Ascending aorta (tissue), 2 donors: ENCODE results near the gene SACM1L. TPM values are rescaled to one million over a fixed set of nuclear protein-coding genes. Genes with fewer than 3 reads are reported as not detected.

Experiments
- DNase-seq, 2 donors: peaks; one replicate each; pipeline ENCODE4 v3.0.0-alpha.2; 2019; ENCODE audit warnings: low spot score in 2 of 2
- H3K27ac ChIP-seq, 2 donors: fragments of 200-600 bp; sonication (generic); one replicate each; pipeline ENCODE4 v1.5.1; 2016 to 2017; ENCODE audit warnings: mild to moderate bottlenecking in 1 of 2
- H3K27me3 ChIP-seq: fragments of 200-600 bp; sonication (generic); one replicate; pipeline ENCODE4 v1.5.1; 2017
- H3K36me3 ChIP-seq, 2 donors: fragments of 200-600 bp; sonication (generic); one replicate each; pipeline ENCODE4 v1.5.1; 2016
- H3K4me1 ChIP-seq, 2 donors: fragments of 200-600 bp; sonication (generic); one replicate each; pipeline ENCODE4 v1.5.1; 2016 to 2017; ENCODE audit warnings: mild to moderate bottlenecking in 1 of 2
- H3K4me3 ChIP-seq, 2 donors: fragments of 200-600 bp; sonication (generic); one replicate each; pipeline ENCODE4 v1.5.1; 2016 to 2017; ENCODE audit warnings: mild to moderate bottlenecking in 1 of 2
- H3K9me3 ChIP-seq, 2 donors: fragments of 200-600 bp; sonication (generic); one replicate each; pipeline ENCODE4 v1.5.1; 2016
- intact Hi-C: fragments of 100-400 bp; cut with DNase I; formaldehyde crosslinking; loops from one replicate; pipeline ENCODE4 v1.15.1; 2023
- total RNA-seq: library from RNA; depleted of rRNA; stranded (reverse); fragments of >200 nt; gene quantifications from one replicate; pipeline ENCODE4 v1.1.0, GENCODE V29; 2016
- TF ChIP-seq, protein P1 (sequence below), 3 experiments: fragments of 200-600 bp in 2 of 3; fragments of 450-650 bp in 1 of 3; sonication (generic) in 2 of 3; IDR thresholded peaks; one replicate each; pipeline ENCODE4 v1.5.1; 2016 to 2019; ENCODE audit warnings: antibody characterized with exemption in 3 of 3, mild to moderate bottlenecking in 1 of 3, moderate library complexity in 1 of 3

The SACM1L gene
- total RNA-seq, 1 donor from 2014 or later = 7.2 TPM

DNA sequence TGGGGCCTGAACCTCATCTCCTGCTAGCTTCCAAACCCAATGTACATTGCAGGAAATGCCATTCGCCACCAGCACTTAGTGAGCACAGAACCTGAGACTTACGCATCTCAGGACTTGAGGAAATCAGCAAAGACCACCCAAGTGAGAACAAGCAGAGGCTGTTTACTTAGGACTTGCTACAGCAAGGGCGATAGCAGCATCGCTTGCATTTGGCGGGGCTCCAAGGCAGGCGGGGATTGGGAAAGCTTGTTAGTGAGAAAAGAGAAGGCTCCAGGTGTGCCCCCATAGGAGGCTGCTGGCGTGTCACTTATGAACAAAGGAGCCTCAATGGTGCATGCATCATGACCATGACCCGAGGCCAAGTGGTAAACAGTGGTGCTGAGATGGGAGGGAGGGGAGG lies 87.4 kb downstream of the SACM1L start:
- Histone ChIP-seq H3K27ac (no peak overlapping the region), H3K27me3 (no peaks in the 10 kb centered on the region), H3K4me1 (no peaks in the 10 kb centered on the region), H3K9me3 (no peaks in the 10 kb centered on the region), H3K36me3 (no peaks in the 10 kb centered on the region), H3K4me3 (no peak overlapping the region)
- peak in 1 of 2 donors; percentile 33 for DNase-seq
- TF ChIP-seq, protein P1, sequence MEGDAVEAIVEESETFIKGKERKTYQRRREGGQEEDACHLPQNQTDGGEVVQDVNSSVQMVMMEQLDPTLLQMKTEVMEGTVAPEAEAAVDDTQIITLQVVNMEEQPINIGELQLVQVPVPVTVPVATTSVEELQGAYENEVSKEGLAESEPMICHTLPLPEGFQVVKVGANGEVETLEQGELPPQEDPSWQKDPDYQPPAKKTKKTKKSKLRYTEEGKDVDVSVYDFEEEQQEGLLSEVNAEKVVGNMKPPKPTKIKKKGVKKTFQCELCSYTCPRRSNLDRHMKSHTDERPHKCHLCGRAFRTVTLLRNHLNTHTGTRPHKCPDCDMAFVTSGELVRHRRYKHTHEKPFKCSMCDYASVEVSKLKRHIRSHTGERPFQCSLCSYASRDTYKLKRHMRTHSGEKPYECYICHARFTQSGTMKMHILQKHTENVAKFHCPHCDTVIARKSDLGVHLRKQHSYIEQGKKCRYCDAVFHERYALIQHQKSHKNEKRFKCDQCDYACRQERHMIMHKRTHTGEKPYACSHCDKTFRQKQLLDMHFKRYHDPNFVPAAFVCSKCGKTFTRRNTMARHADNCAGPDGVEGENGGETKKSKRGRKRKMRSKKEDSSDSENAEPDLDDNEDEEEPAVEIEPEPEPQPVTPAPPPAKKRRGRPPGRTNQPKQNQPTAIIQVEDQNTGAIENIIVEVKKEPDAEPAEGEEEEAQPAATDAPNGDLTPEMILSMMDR (IDR thresholded peaks at IDR 0.05) = no peak
- intact Hi-C loops = no loop called here

DNA sequence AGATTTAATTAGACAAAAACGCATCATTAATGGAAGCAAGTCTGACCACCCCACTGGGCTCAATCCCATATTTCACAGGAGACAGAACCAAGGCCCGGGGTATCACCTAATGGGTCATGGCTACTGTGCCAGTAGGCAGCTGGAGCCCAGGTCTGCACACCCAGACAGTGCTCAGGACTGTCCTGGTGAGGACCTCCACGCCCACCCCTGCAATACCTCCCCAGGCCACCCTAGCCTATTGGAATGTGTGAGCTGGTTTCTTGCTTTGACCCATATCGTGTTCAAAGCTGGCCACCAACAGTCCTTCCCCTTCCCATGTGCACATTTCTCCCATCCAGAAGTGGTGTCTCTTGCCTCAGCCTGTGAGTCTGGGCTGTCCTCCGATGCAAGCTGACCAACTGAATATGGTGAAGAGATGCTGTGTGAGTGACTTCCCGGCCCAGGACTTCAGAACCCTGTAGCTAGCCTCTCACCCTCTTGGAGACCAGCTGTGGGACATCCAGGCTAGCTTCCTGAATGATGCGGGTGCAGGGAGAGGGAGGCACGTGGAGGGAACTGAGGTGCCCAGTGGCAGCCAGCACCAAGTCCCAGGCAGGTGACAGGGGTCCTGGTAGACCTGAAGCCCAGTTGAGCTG lies 88.0 kb downstream of the SACM1L start:
- Histone ChIP-seq H3K4me1 (no peaks in the 10 kb centered on the region), H3K9me3 (no peaks in the 10 kb centered on the region), H3K36me3 (no peaks in the 10 kb centered on the region), H3K27me3 (no peaks in the 10 kb centered on the region), H3K27ac (no peak overlapping the region), H3K4me3 (no peak overlapping the region)
- intact Hi-C loops = no loop called here
- TF ChIP-seq, protein P1 (IDR thresholded peaks at IDR 0.05) = no peak
- peak in 1 of 2 donors; percentile 53 for DNase-seq

DNA sequence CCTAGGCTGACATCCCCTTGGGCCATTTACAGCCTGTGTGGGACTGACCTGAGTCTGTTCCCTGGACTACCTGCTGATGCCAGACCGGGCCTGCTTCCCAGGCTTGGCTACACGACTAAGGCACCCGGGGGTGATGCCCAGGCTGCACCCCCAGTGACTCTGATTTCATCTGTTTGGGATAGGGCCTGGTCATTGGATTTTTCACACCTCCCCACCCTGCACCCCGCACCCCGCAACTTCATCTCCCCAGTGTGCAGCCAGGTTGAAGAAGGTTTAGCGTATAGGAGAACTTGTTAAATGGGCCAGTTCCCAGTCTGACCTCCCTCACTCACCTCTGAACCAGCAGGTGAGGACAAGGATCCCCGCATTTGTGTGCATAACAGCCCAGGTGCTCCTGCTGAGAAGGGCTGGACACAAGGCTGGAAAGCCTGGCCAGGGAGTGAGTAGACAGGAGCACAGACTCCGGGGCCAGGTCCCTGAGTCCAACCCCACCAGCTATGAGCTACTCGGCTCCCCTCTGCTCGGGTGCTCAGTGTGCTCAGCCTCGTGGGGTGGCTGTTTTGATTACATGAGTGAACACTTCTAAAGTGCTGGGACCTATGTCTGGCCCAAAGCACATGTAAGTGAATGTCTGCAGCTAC lies 88.7 kb downstream of the SACM1L start:
- Histone ChIP-seq H3K4me1 (no peaks in the 10 kb centered on the region), H3K27ac (no peak overlapping the region), H3K9me3 (no peaks in the 10 kb centered on the region), H3K4me3 (no peak overlapping the region), H3K36me3 (no peaks in the 10 kb centered on the region), H3K27me3 (no peaks in the 10 kb centered on the region)
- DNase-seq = peak in 1 of 2 donors; percentile 50
- intact Hi-C loops = no loop called here
- TF ChIP-seq, protein P1 (IDR thresholded peaks at IDR 0.05) = no peak

DNA sequence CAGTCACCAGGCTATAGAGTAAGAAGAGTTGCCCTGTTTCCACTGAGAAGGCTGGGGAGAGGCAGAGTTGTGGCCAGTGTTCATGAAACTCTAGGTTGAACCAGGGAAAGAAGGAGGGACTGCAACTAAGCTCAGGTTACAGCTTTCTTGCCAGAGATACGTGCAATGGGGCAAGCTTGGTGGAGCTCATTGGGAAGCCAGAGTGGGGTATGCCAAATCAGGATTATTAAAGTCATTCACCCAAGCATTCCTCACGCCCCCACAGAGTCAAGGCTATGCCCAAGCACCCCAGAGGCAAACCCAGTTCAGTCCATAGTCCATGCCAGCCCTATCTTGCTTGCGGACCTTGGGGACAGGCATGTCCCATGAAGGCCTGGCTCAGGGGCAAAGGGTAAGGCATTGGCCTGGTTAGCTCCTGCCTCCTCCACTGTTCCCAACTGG lies 89.6 kb downstream of the SACM1L start:
- Histone ChIP-seq H3K4me1 (no peaks in the 10 kb centered on the region), H3K27me3 (no peaks in the 10 kb centered on the region), H3K9me3 (no peaks in the 10 kb centered on the region), H3K36me3 (no peaks in the 10 kb centered on the region), H3K4me3 (no peak overlapping the region), H3K27ac (no peak overlapping the region)
- TF ChIP-seq, protein P1 (IDR thresholded peaks at IDR 0.05) = no peak
- DNase-seq = peak in 1 of 2 donors; percentile 50
- intact Hi-C loops = no loop called here

DNA sequence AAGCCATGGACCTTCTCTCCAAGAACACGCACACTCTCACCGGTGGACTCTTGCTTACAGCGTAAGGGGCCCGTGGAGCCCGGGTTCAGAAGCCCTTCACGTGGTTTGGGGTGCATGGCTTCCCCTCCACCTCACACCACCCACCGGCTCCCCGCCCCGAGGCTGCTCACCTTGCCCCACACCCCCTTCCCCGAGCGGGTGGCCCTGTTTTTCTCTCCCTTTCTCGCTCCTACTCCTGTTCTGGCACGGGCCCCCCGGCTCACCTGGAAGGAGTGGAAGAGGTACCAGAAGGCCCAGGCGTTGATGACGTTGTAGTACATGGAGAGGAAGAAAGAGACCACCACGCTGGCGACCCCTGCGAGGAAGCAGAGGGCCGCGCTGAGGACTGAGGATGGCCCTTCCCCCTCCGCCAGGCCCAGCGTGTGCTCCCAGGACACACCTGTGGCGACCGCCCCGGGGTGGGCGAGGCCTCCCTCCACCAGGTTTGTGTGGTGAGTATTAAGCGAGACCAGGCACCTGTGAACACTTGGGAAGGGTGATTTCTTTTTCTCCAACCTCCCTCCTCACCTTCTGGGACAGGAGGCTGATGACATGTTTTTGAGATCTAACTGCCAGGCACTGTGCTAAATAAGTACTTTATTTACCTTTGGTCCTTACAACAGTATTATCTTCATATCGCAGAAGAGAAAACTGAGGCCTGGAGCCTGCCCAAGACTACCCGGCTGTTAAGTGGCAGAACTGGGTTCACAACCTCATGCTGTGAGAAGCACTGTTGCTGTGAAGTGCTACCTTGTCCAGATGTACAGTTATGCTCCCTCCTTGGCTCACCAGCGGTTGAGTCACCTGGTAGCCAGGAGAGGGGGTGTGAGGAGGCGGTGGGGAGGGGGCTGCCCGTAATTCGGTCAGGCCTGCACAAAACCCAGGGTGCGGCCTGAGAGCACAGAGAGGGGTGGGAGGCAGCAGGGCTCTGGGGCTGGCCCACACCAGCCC lies 90.8 kb downstream of the SACM1L start:
- Histone ChIP-seq H3K27ac (no peak overlapping the region), H3K9me3 (no peaks in the 10 kb centered on the region), H3K27me3 (no peaks in the 10 kb centered on the region), H3K4me3 (no peak overlapping the region), H3K4me1 (no peaks in the 10 kb centered on the region), H3K36me3 (no peaks in the 10 kb centered on the region)
- TF ChIP-seq, protein P1 (IDR thresholded peaks at IDR 0.05) = no peak
- DNase-seq = peak in 1 of 2 donors; percentile 37
- intact Hi-C loops = no loop called here
